DMS153 (cell line): ENCODE measurements around the gene ZBTB34.
"Not testable (repeated sequence)": the region's sequence is repeated elsewhere in the genome, so short reads cannot be mapped to it uniquely, and the experiment has no call there.

Experiments
- DNase-seq: peaks from one replicate; lab custom pipeline; 2025; lab: John Stamatoyannopoulos, UW

Gene ZBTB34, protein sequence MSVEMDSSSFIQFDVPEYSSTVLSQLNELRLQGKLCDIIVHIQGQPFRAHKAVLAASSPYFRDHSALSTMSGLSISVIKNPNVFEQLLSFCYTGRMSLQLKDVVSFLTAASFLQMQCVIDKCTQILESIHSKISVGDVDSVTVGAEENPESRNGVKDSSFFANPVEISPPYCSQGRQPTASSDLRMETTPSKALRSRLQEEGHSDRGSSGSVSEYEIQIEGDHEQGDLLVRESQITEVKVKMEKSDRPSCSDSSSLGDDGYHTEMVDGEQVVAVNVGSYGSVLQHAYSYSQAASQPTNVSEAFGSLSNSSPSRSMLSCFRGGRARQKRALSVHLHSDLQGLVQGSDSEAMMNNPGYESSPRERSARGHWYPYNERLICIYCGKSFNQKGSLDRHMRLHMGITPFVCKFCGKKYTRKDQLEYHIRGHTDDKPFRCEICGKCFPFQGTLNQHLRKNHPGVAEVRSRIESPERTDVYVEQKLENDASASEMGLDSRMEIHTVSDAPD

GRCh38 chr9:126860077-126860756, at the start of gene ZBTB34:
ZBTB34 (plus strand) TSS chr9:126860639; CDS start chr9:126879400, 18,761 bp downstream.
- peak; percentile 32 for DNase-seq

DNA sequence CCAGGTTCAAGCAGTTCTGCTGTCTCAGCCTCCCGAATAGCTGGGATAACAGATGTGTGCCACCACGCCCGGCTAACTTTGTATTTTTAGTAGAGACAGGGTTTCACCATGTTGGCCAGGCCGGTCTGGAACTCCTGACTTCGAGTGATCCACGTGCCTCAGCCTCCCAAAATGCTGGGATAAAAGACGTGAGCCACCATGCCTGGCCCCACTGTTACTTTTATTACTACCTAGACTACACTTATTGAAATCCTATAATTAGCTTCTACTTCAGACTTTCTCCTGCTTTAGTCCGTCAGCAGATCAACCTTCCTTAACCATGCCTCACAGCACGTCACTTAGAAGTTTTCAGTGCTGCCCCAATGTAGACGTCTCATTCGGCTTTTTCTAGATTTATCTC, 47.4 kb upstream of the ZBTB34 start:
- no peak for DNase-seq

DNA sequence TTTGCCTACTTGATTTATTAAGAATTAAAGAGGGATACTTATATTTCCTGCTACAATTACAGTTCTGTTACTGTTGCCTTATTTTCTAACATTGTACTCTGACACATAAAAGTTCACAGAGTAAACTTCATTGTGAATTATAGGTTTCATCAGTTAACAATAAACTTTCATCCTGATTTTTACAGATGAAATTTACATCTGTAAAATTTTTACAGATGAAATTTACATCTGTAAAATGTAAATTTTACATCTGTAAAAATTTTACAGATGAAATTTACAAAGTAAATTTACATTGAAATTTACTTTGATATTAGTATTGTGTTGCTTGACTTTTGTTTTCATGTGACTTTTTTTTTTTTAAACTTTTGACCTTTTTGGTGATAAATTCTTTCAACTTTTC, 46.3 kb upstream of the ZBTB34 start:
- no peak for DNase-seq

DNA sequence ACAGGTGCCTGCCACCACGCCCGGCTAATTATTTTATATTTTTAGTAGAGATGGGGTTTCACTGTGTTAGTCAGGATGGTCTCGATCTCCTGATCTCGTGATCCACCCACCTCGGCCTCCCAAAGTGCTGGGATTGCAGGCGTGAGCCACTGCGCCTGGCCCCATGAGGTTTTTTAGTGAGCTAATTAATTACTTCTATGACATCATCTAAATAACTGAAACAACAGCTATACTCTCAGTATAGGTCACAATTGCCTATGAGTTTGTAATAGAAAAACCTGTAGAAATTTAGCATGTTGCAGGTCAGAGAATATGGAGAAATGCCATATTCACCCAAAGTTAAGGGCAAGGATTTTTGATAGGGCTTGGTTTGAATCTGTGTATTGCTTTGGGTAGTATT, 42.8 kb upstream of the ZBTB34 start:
- not testable (repeated sequence) for DNase-seq

GRCh38 chr9:126818482-126818881, 42.0 kb upstream of the ZBTB34 start:
- DNase-seq, result no peak

DNA sequence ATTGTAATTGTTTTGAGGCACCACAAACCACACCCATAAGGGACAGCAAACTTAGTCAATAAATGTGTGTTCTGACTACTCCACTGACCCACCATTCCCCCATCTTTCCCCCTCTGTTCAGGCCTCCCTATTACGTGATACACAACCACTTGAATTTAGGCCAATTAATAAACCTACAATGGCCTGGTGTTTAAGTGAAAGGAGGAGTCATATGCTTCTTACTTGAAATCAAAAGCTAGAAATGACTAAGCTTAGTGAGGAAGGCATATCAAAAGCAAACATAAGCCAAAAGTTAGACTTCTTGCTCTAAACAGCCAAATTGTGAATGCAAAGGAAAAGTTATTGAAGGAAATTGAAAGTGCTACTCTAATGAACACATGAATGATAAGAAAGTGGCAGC, 41.0 kb upstream of the ZBTB34 start:
- no peak for DNase-seq

DNA sequence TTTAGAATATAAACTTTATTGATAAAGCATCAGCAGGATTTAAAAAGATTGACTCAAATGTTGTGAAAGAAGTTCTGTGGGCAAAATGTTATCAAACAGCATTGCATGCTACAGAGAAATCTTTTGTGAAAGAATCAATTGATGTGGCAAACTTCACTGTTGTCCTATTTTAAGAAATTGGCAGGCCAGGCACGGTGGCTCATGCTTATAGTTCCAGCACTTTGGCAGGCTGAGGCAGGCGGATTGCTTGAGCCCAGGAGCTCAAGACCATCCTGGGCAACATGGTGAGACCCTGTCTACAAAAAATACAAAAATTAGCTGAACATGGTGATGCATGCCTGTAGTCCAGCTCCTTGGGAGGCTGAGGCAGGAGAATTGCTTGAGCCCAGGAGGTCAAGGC, 38.2 kb upstream of the ZBTB34 start:
- DNase-seq, result no peak

GRCh38 chr9:126822873-126823272, 37.6 kb upstream of the ZBTB34 start:
- no peak for DNase-seq

DNA sequence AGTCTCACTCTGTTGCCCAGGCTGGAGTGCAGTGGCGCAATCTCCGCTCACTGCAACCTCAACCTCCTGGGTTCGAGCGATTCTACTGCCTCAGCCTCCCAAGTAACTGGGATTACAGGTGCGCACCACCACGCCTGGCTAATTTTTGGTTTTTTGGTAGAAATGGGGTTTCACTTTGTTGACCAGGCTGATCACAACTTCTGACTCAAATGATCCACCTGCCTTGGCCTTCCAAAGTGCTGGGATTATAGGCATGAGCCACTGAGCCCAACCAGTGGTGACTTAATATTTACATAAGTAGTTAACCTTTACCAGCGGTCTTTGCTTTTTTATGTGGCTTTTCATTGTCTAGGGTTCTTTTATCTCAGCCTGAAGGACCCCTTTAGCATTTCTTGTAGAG, 36.4 kb upstream of the ZBTB34 start:
- not testable (repeated sequence) for DNase-seq

DNA sequence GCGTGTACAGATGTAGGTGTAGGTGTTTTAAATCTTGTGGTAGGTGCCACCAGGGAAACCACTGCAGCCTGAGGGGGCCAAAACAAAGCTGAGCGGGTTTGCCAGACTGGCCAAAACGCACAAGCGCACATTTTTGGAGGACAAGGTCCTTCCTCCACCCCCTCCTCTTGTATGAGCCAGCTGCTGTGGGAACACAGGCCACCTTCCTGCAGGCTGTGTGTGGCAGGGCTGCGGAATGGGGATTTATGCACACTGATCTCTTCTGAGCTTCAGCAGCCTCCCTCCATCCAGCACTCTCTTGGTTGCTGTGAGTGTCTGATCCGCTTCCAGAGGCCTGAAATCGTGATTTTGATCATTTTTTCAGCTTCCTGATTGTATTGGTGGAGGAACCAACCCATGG, 33.2 kb upstream of the ZBTB34 start:
- no peak for DNase-seq

GRCh38 chr9:126829035-126829434, 31.4 kb upstream of the ZBTB34 start:
- DNase-seq, result no peak

DNA sequence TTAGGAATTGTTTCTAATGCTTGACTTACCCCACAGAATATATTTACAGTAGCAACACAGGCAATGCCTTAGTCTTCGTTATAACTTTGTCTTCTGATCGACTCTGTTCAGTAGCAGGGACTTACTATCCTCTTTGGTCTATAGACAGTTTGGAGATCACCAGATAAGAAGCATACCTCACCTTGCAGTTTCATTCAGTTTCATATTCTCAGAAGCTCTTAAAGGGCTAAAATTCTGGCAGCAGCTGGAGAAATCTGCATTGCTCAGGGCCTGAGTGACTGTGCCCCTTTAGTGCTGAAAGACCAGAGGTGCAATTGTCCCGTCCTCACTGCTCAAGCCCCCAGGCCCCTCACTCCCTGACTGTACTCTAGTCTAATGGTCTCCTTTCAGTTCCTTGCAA, 29.6 kb upstream of the ZBTB34 start:
- DNase-seq, result no peak

- DNase-seq, result no peak
Observed at GRCh38 chr9:126832440-126832839, 28.0 kb upstream of the ZBTB34 start.

DNA sequence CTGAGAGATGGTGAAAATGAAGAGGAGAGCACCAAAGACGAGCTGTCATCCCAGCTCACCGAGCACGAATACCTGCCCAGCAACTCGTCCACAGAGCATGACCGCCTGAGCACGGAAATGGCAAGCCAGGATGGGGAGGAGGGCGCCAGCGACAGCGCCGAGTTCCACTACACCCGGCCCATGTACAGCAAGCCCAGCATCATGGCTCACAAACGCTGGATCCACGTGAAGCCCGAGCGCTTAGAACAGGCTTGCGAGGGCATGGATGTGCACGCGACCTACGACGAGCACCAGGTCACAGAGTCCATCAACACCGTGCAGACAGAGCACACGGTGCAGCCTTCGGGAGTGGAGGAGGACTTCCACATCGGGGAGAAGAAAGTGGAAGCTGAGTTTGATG, 27.4 kb upstream of the ZBTB34 start:
- no peak for DNase-seq

DNA sequence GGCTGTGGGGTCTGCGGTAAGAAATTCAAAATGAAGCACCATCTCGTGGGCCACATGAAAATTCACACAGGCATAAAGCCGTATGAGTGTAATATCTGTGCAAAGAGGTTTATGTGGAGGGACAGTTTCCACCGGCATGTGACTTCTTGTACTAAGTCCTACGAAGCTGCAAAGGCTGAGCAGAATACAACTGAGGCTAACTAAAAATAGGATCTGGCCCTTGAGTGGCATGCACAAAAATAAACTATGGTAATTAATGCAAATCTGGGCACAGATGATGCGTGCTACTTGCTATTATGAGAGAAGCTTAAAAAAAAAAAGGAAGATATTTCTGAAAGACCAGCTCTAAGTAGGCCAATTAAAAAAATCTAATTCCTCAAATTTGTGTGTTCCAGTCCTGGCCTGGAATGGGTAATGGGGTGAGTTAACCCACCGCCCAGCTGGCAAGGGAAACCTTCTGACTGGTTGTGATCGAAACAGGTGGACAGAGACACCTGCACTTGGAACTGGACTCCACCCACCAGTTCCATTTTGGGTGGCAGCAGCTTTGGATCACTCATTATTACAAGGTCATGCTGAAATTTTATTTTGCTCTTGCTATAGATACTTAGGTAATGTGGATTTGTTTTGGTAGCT, 26.6 kb upstream of the ZBTB34 start:
- no peak for DNase-seq

DNA sequence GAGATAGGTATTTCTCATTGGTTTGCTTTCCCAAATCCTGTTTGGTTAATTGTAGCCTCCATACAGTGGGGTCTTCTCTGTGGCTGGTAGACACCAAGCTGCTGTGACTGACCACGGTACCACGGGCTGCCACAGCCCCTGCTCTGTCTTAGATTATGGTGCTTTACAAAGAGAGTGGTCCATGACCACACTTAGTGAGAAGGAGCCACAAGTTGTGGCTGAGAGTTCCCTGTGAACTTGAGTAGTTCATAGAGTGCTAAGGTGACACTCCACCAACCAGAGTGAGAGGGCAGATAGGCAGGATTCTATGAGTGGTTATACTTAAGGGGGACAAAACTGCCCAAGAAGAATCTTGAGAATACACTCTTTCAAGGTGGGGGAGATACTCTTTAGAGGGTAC, 25.8 kb upstream of the ZBTB34 start:
- DNase-seq, result no peak

GRCh38 chr9:126836216-126836615, 24.2 kb upstream of the ZBTB34 start:
- DNase-seq, result no peak

DNA sequence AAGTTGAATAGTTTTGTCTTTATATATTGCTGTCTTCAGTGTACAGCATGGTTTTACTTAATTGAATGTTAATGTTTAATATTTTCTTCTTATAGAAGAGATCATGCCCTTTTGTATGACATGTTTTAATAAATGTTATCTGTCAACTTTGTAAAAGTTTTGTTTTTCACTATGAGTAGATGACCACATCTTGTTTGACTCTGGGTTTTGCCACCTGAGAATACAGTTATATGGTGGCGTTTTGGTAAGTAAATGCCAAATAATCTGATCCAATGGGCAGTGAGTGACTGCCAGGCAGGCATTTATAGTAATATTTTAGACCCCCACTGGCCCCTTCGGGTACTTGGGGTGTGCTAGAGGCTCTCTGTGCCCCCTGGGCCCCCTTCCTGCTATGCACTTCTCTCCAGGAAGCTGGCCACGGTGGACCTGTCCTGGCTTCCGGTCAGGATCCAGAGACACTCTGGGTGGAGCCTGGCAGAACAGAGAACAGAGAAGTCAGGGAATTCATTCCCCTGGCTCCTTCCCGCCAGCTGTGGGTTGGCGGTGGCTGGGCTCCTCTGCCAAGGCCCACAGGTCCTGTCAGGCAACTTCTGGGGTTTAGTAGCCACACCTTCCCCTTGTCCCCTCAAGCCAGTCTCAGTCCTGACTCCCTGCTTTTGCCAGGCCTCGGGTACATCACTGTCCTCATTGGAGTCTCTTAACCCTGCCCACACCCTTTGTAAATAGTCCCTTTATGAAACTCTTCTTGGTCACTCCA, 22.2 kb upstream of the ZBTB34 start:
- DNase-seq, result no peak

- DNase-seq, result no peak
Observed at GRCh38 chr9:126838895-126839294, 21.5 kb upstream of the ZBTB34 start.

DNA sequence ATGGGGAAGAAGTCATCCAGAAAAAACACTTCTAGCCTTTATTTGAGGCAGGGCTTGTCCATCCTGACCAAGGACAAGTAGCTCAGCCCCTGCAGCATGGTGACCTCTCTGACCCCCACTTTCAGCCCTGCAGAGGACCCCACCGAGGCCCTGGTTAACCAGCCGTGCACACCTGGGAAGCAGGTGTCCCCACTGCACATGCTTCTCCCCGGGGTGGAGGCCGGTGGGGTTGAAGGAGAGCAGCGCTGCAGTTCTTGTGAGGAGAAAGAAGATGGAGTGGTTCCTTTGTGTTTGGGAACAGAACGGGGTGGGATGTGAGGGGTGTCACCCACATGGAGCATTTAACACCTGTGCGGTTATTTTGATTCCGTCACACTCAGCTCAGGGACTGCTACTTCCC, 21.1 kb upstream of the ZBTB34 start:
- DNase-seq, result no peak

- DNase-seq, result no peak
Observed at GRCh38 chr9:126842220-126842842, 18.1 kb upstream of the ZBTB34 start.
